Activated naive CD8-positive, alpha-beta T cell treated with anti-CD3 and anti-CD28 coated beads for 36 hours (primary cell): ENCODE data around the gene MZT2A. TPM values are rescaled to one million over a fixed set of nuclear protein-coding genes. Genes with fewer than 3 reads are reported as not detected.
A peak's percentile ranks its signal among the peaks of the same experiment; 100 is the strongest.
"Not testable (repeated sequence)": the region's sequence is repeated elsewhere in the genome, so short reads cannot be mapped to it uniquely, and the experiment has no call there.

Experiments used
- DNase-seq: peaks from one replicate; pipeline ENCODE4 v3.0.0; 2021
- H3K27ac Mint-ChIP-seq: one replicate; pipeline ENCODE4 v1.8.0; 2022; ENCODE audit warnings: mild to moderate bottlenecking, moderate library complexity, mixed read lengths
- H3K27me3 Mint-ChIP-seq: one replicate; pipeline ENCODE4 v1.8.0; 2022; ENCODE audit warnings: mild to moderate bottlenecking, mixed read lengths
- H3K36me3 Mint-ChIP-seq: one replicate; pipeline ENCODE4 v1.8.0; 2021; ENCODE audit warnings: mild to moderate bottlenecking, mixed read lengths
- H3K4me1 Mint-ChIP-seq: one replicate; pipeline ENCODE4 v1.8.0; 2021; ENCODE audit warnings: mixed read lengths
- H3K4me3 Mint-ChIP-seq: one replicate; pipeline ENCODE4 v1.8.0; 2022; ENCODE audit warnings: mild to moderate bottlenecking, moderate library complexity, mixed read lengths
- H3K9me3 Mint-ChIP-seq: one replicate; pipeline ENCODE4 v1.8.0; 2022; ENCODE audit warnings: mixed read lengths
- total RNA-seq, 2 experiments: library from RNA; stranded (reverse); gene quantifications; one replicate each; pipeline ENCODE4 v1.2.3, GENCODE V29; 2021

Gene MZT2A
- total RNA-seq, 2 experiments from 2014 or later = 191 to 205 TPM

DNA sequence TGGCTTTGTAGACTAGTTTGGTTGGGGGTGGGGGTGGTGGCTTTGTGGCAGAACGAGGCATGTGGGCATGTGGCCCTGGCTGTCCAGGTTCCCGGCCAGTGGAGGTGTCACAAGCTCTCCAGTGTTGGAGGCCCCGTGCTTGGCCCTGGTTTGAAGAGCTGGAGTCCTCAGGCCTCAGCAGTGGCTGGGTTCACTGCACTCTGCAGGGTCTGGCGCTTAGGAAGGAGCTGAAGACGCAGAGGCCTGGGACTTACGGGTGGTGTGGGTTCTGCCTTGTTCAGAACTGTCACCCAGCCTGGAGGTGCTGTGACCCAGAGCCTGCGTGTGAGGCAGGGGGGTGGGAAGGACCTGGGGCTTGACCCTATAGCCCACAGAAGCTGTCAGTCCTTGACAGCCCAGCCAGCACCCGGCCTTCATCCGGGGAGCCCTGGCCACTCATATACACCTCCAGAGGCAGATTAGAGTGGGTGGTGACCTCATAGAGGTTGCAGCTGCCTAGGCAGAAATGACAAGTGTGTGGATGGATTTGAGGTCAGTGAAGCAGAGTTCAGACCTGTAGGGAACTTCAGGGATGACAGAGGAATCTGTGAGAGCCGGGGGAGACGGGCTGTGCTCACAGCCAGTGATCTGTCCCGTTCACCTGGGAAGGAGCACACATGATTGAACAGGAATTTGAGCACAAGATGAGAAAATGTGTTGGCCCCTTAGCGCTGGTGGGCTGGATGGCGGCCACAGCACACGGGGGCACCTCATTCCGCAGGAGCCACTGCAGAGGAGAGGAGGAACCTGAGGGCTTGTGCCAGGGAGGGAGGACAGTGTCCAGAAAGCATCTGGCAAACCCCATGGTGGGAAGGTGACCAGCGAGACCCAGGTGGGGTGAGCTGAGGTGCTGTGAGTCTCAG, 20.0 kb upstream of the MZT2A start:
- not testable (repeated sequence) for H3K36me3 Mint-ChIP-seq, H3K4me3 Mint-ChIP-seq, DNase-seq, H3K9me3 Mint-ChIP-seq, H3K4me1 Mint-ChIP-seq, H3K27me3 Mint-ChIP-seq
- peak overlapping the region; percentile 38 for H3K27ac Mint-ChIP-seq

DNA sequence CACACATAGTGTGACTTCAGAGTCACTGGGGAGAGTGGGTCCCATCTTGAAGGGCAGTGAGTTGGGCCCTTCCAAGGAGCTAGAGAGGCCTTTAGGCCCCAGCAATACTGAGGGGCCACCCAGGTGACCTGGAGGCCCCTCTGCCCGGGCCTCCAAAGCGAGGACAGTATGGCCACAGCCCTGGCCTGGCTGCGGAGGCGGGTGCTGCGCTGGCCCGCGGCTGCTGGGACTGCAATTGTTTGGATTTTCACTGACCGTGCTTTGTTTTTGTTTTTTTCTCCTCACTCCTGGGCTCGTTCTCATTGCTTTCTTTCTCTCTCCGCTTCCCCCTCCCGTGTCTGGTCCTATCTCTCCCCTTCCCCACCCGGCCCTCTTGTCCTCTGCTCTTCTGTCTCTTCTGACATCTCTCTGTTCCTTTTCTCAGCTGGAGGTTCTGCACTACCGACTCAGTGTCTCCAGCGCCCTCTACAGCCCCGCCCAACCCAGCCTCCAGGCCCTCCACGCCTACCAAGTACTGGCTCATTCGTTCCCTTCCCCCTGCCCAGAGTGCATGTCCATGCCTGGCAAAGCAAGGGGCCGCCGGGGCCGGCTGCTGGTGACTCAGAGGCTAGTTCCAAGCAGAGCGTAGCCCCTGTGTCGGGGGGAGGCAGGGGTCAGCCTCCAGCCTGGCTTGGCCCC, 19.2 kb upstream of the MZT2A start:
- H3K9me3 Mint-ChIP-seq, H3K27ac Mint-ChIP-seq, DNase-seq, H3K4me3 Mint-ChIP-seq, H3K27me3 Mint-ChIP-seq, H3K4me1 Mint-ChIP-seq, H3K36me3 Mint-ChIP-seq: not testable (repeated sequence)

DNA sequence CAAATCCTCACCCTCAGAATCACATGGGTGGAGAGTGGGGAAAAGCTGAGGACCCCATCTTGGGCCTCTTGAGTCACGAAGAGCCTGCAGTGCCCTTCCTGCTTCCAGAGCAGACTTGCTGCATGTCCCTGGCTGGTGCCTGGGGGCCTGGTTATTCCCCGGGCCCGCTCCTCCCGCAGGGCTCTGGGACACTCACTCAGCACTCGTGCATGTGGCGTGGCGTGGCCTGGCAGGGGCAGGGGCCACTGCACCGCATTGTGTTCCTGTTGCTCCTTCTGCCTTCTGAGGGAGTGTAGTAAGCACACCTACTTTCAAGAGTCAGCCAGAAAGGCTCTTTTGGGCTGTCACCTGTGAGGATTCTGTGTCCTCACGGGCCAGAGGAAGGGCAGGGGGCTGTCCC, 17.4 kb upstream of the MZT2A start:
- Mint-ChIP-seq H3K36me3 (peaks cover 14% of the 10 kb centered on the region), H3K27ac (no peak overlapping the region), H3K4me3 (no peak overlapping the region), H3K27me3 (no peaks in the 10 kb centered on the region), H3K4me1 (peaks cover 7% of the 10 kb centered on the region), H3K9me3 (no peaks in the 10 kb centered on the region)
- DNase-seq = no peak

DNA sequence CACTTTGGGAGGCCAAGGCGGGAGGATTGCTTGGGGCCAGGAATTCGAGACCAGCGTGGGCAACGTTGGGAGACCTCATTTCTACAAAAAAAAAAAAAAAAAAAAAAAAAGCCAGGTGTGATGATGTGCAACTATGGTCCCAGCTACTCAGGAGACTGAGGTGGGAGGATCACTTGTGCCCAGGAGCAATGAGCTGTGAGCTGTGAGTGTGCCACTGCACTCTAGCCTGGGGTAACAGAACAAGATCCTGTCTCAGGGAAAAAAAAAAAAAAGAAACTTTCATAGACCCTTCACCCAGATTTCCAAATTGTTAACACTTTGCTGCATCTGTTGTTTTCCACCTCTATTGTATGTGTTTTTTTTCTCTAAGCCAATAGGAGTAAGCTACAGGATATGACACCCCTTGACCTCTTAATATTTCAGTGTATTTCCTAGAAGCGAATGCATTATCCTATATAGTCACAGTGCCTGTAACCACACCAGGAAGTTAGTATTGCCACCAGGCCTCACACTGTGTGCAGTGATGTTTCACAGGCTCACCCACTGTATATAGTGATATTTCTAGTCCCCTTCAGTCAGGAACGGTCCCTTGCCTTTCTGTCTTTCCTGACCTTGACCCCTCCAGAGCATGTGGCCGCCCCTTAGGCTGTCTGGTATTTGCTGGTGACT, 12.0 kb upstream of the MZT2A start:
- H3K27ac Mint-ChIP-seq = peak overlapping the region; percentile 65
- peaks cover 11% of the 10 kb centered on the region for H3K36me3 Mint-ChIP-seq
- not testable (repeated sequence) for H3K27me3 Mint-ChIP-seq, H3K4me1 Mint-ChIP-seq, H3K4me3 Mint-ChIP-seq, DNase-seq, H3K9me3 Mint-ChIP-seq

DNA sequence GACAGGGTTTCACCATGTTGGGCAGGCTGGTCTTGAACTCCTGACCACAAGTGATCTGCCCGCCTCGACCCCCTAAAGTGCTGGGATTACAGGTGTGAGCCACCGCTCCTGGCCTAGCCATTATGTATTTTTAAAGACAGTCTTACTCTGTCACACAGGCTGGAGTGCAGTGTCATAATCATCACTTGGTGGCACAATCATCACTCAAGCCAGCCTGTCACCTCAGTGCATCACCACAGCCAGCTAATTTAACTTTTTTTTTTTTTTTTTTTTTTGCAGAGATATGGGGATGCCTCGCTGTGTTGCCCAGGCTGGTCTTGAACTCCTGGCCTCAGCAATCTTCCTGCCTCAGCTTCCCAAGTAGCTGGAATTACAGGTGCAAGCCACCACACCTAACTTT, 11.4 kb upstream of the MZT2A start:
- DNase-seq, H3K27ac Mint-ChIP-seq, H3K4me3 Mint-ChIP-seq, H3K4me1 Mint-ChIP-seq, H3K27me3 Mint-ChIP-seq, H3K9me3 Mint-ChIP-seq: not testable (repeated sequence)
- peaks cover 11% of the 10 kb centered on the region for H3K36me3 Mint-ChIP-seq

DNA sequence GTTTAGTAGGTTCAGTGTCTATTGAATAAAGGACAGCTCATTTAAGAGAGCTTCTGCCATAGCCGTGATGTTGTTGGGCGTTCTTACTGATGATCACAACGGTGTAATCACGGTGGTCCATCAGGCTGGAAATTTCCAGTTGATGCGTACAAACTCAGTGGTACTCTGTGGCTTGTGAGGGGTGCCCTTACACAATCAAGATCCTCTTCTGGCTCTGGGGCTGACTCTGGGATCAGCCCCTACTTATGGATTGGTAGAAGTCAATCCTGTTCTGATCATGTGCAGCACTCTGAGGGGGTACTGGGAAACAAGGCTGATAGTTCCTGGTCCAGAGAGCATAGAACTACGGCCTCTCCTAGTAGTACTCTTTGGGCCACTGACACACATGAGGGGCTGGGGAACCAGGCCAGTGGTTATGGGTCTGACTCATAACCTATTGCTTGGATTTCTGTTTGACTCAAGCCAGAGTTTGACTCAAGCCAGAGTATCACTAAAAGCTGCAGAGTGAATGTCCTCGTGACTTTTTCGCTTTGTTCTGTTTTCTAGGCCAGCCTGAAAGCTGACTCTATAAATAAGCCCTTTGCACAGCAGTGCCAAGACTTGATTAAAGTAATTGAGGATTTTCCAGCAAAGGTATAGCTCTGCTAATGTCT, 6.2 kb upstream of the MZT2A start:
- DNase-seq, H3K27me3 Mint-ChIP-seq, H3K4me3 Mint-ChIP-seq, H3K9me3 Mint-ChIP-seq: not testable (repeated sequence)
- H3K27ac Mint-ChIP-seq = peak overlapping the region; percentile 75
- peaks cover 21% of the 10 kb centered on the region for H3K36me3 Mint-ChIP-seq
- H3K4me1 Mint-ChIP-seq = peaks cover 23% of the 10 kb centered on the region

DNA sequence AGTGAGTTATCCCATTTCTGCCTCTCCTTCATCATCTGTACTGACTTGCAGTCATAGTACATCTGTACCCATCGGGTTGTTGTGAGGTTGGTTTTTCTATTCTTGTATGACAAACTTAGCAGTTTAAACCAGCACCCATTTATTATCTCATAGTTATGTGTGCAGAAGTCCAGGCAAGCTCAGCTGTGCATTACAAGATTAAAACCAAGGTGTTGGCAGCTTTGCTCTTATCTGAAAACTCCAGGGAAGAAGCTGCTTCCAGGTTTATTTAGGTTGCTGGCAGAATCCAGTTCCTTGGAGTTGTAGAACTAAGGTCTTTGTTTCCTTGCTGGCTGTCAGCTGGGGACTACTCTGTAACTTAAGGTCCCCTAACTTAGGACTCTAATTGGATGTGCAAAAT, 3.3 kb upstream of the MZT2A start:
- H3K27ac Mint-ChIP-seq, DNase-seq, H3K9me3 Mint-ChIP-seq, H3K27me3 Mint-ChIP-seq: not testable (repeated sequence)
- H3K36me3 Mint-ChIP-seq = peaks cover 32% of the 10 kb centered on the region
- H3K4me1 Mint-ChIP-seq = peaks cover 28% of the 10 kb centered on the region
- H3K4me3 Mint-ChIP-seq = peak overlapping the region; percentile 7

DNA sequence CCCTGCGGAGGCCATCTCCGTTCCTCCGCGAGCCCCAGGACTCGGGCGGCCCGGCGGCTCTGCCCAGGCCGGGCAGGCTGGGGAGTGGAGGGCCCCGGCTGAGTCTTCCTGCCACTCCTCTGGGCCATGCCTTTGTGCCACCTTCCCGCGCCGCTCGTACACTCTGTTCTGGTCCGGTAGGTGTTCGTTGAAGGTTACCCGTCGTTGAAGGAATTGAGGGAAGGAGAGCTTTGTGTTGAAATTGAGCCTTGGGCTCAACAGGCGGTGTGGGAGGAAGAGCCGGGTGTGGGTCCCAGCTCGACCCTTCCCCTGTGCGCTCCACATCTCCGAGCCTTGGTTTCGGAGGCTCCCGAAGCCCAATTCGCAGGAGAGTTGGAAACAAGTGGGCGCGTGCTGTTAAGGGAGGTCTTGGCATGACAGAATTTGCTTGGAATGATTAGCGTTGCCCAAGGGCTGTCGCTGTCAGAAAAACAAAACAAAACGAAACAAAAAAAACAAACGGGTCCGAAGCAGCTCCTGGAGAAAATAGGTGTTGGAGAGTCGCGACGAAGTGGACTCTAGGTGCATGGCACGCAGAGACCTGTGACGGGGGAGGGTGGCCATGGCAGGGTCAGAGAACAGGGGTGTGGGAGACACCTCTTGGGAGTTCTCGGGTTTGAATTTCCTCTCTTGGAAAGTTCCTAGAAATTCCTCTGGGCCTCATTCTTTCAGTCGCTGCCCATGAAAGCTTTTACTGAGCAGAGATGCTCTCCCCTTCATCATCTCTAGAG, 1.2 kb upstream of the MZT2A start:
- DNase-seq = no peak
- Mint-ChIP-seq H3K27me3 (no peaks in the 10 kb centered on the region), H3K4me1 (peaks cover 30% of the 10 kb centered on the region), H3K36me3 (peaks cover 47% of the 10 kb centered on the region), H3K27ac (peak overlapping the region; percentile 98), H3K4me3 (peak overlapping the region; percentile 97), H3K9me3 (no peaks in the 10 kb centered on the region)

DNA sequence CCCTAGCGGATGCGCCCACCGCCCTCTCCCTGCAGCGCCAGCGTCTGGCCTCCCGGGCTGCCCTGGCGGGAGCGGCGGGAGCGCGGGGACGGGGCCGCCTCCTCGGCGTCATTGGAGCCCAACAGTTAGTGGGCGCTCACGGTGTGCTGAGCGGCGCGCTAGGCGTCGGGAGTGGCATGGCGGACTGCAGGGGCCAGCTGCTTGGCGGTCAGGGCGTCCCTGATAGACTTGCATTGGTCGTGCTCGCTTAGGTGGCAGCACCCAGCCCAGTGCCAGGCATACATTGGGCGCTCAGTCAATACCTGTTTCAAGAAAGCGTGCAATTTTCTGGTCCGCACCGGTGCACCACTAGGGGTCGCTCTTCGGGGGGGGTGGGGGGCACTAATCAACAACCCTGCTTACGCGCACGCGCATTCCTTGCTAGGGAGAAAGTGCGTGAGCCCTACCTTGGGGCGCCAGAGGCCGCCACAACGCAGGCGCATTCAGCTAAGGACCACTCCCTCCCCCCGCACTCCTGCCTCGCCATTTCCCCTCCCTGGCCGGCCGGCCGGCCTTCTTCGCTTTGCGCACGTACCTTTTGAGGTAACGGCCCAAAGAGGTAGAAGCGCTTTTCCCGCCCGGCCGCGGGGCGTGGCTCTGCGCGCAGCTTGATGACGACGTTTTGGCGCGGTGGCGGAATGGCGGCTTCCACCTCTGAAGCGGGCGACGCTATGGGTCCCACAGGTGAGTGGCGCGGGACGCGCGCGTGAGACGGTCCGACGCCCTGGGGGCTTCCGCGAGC, 411 bp upstream of the MZT2A start:
- DNase-seq = peak; percentile 96
- Mint-ChIP-seq H3K4me3 (peak overlapping the region; percentile 97), H3K4me1 (peaks cover 25% of the 10 kb centered on the region)

DNA sequence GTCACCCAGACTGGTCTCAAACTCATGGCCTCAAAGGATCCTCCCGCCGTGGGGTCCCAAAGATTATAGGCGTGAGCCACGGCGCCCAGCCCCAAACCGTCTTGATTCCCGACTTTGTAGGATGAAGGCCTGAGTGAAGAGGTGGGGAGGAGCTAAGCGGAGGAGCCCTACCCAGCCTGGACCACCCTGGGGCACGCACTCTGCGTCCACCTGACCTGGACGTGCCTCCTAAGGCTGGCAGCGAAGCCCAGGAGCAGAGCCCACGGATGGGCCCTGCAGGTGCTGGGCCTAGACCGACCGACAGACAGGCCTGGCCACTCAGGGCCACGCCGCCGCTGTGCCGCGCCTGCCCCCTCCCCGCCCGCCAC, 744 bp downstream of the MZT2A start:
- Mint-ChIP-seq H3K27ac (peak overlapping the region; percentile 87), H3K4me3 (peak overlapping the region; percentile 91), H3K4me1 (peaks cover 18% of the 10 kb centered on the region), H3K36me3 (peaks cover 51% of the 10 kb centered on the region)
- H3K27me3 Mint-ChIP-seq, DNase-seq, H3K9me3 Mint-ChIP-seq: not testable (repeated sequence)

More for the DNA sequence above, 411 bp upstream of the MZT2A start:
- H3K36me3 Mint-ChIP-seq = peaks cover 51% of the 10 kb centered on the region
- H3K27ac Mint-ChIP-seq = peak overlapping the region; percentile 98
- no peaks in the 10 kb centered on the region for H3K27me3 Mint-ChIP-seq
- no peaks in the 10 kb centered on the region for H3K9me3 Mint-ChIP-seq

DNA sequence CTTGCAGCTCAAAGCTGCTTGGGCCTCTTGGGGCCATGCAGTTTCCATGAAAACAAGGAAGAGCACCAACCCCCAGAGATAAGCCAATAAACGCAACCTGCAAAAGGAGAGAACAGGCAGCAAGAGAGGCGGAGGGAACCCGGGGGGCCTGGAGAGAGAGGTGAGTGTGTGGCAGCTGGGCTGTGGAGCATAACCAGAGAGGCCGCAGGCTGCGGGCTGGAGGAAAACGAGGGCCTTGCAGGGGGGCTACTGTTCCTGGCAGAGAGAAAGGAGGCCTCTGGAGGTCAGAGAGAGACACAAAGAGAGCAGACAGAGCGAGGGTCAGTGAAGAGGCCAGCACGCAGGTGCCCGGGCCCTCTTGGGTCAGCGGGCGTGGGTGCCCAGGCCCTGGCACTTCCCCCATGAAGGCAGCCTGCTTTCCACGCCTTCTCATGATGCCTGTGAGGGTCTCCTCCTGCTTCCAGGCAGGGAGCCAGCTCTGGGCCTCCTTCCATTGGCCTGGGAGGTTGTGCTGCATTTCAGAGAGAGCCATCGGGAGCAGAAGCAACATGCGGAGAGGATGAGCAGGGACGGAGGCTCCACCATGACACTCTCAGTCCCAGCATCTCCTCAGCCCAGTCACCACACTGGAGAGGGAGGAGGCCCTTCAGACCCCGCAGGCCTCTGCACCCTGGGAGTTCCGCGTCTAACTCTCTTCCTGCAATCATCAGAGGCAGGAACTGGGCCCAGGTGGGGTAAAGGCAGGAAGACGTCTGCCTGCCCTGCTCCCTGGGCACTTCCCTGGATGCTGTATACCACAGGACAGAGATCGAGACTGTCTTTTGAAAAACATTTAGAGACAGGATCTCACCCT, 1.4 kb downstream of the MZT2A start:
- H3K27me3 Mint-ChIP-seq, H3K9me3 Mint-ChIP-seq: not testable (repeated sequence)
- Mint-ChIP-seq H3K4me1 (peaks cover 17% of the 10 kb centered on the region), H3K4me3 (peak overlapping the region; percentile 91), H3K27ac (peak overlapping the region; percentile 87), H3K36me3 (peaks cover 50% of the 10 kb centered on the region)
- peak; percentile 22 for DNase-seq

DNA sequence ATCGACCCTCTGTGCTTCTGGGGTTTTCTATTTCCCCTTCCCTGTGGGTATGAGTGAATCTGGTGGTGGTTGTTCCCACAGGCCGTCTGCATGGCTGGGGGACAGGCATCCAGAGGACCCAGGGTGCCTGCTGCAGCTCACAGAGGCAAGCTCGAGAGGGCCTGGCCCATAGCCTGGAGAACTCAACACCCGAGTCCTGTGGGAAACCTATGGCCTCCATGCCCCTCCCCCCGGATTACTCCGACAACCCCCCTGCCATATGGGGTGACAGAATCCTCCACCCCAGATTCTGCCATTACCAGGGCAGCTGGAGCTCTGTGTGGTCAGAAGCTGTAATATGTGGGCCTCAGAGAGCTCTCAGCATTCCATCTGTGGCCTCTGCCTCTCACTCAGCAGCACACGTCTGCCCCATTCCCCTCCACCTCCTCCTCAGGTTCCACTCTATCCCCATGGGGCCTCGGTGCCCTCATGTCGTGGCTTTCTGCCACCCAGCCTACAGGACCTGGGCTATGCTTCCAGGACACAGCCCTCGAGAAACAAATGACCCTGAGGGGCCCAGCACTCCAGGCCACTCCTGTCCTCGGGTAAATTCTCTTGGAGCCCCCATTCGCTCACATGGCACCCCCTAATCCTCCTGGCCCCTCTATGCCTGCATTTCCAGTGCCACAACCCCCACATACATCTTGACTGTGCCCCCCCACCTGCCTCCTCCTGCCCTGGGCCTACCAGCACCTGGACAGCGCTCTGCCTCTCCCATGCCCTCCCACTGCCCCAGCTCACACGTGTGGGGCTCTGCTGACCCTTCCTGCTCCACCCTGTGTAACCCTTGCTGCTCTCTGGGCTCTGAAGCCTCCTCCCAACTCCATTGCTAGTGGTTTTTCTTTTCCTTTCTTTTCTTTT, 3.6 kb downstream of the MZT2A start:
- Mint-ChIP-seq H3K27me3 (no peaks in the 10 kb centered on the region), H3K27ac (peak overlapping the region; percentile 63), H3K9me3 (no peaks in the 10 kb centered on the region), H3K4me1 (peaks cover 9% of the 10 kb centered on the region), H3K36me3 (peaks cover 37% of the 10 kb centered on the region), H3K4me3 (peak overlapping the region; percentile 22)
- DNase-seq = no peak
